Psoas muscle (tissue), 8 donors: ENCODE measurements around the gene CTSD. TPM values are rescaled to one million over a fixed set of nuclear protein-coding genes. Genes with fewer than 3 reads are reported as not detected.

Source experiments
- ATAC-seq, 4 donors: fragments of 200-7000 bp; cut with Tn5 transposase; one replicate each; pipeline ENCODE4 v1.9.1; 2020; ENCODE audit warnings: moderate library complexity in 3 of 4, mild to moderate bottlenecking in 2 of 4
- DNase-seq, 2 donors: peaks; one replicate each; pipeline ENCODE4 v3.0.0-alpha.2; 2020
- H3K27ac ChIP-seq: fragments of 200-600 bp; one replicate; pipeline ENCODE4 v1.8.0; 2022
- H3K27me3 ChIP-seq, 3 donors: fragments of 200-600 bp in 1 of 3; one replicate each; pipeline versions ENCODE4 v1.6.1 to v1.8.0; 2013 to 2022; ENCODE audit warnings: low read length in 2 of 3, mild to moderate bottlenecking in 2 of 3, moderate library complexity in 1 of 3; ENCODE audit not compliant: insufficient read depth in 3 of 3
- H3K36me3 ChIP-seq, 2 donors: fragments of 200-600 bp in 1 of 2; one replicate each; pipeline versions ENCODE4 v1.6.1 to v1.8.0; 2013 to 2022; ENCODE audit warnings: low read depth in 1 of 2, mild to moderate bottlenecking in 1 of 2, moderate library complexity in 1 of 2; ENCODE audit not compliant: insufficient read depth in 1 of 2
- H3K4me1 ChIP-seq: fragments of 200-600 bp; one replicate; pipeline ENCODE4 v1.8.0; 2022
- H3K4me3 ChIP-seq: fragments of 200-600 bp; one replicate; pipeline ENCODE4 v1.8.0; 2022; ENCODE audit warnings: mild to moderate bottlenecking
- H3K9me3 ChIP-seq: fragments of 200-600 bp; one replicate; pipeline ENCODE4 v1.8.0; 2022
- CTCF ChIP-seq: fragments of 200-600 bp; IDR thresholded peaks from one replicate; pipeline ENCODE4 v1.8.0; 2022; ENCODE audit warnings: antibody characterized with exemption
- WGBS, 3 donors: extraction: QIAGEN DNeasy Blood & Tissue Kit; methylation state at CpG; one replicate each; pipeline versions ENCODE4 v1.1.6 to v1.1.7; 2013; 5-methylcytosine and 5-hydroxymethylcytosine counted together
- intact Hi-C, 2 donors: fragments of 100-400 bp; cut with DNase I; formaldehyde crosslinking; loops; one replicate each; pipeline versions ENCODE4 v1.11.0 to v1.14.2; 2022
- polyA plus RNA-seq, 3 donors: library from polyadenylated mRNA; stranded (reverse); fragments of 200-250 nt; gene quantifications; one replicate each; pipeline ENCODE4 v1.2.3, GENCODE V29; 2013
- total RNA-seq, 4 donors: library from RNA; stranded (reverse); fragmentation: NEBNext Ultra II Directional in 2 of 4; extraction: Animal tissue kit (Norgen Biotek cat#: 25700) in 2 of 4; gene quantifications; one replicate each; pipeline versions ENCODE4 v1.2.1 to v1.2.4, GENCODE V29; 2021 to 2023
- donor health status: healthy with polysubstance abuse.
- donor health status: DM: no; HTN: no; CAD: no; lungs with moderate emphysema.
- donor health status: Bipolar disorder and iron deficiency.
- donor health status: healthy.
- donor health status: DM: yes; HTN: yes; CAD: no.
- donor health status: DM: no; HTN: no; CAD: no.
- donor health status: DM: no; HTN: no; CAD: no.
- donor health status: DM: yes; HTN: yes; CAD: no.

The CTSD gene
- total and polyA plus RNA-seq, 7 donors, result 343 to 1,317 (median 680) TPM

GRCh38 chr11:1717745-1718144 lies 46.0 kb downstream of the CTSD start:
- peak in 1 of 2 donors; percentile 71 for DNase-seq
- Histone ChIP-seq H3K36me3 (no peaks in the 10 kb centered on the region), H3K4me3 (no peak overlapping the region), H3K4me1 (peaks cover 11% of the 10 kb centered on the region), H3K9me3 (no peaks in the 10 kb centered on the region), H3K27me3 (peaks cover 0 to 1% (median 0%) of the 10 kb centered on the region in 3 donors), H3K27ac (no peak overlapping the region)
- intact Hi-C loops, result no loop called here
- ATAC-seq, result peak; percentile 56 to 94 (median 77)
- TF ChIP-seq CTCF, result no peak
- 13 to 37% (median 34%) methylated on average over 8 of the region's 8 CpGs for WGBS, 3 donors

GRCh38 chr11:1714908-1715885 lies 48.5 kb downstream of the CTSD start:
- no peak for ATAC-seq
- H3K9me3 ChIP-seq, result no peaks in the 10 kb centered on the region
- H3K4me3 ChIP-seq, result no peak overlapping the region
- 78 to 85% (median 80%) methylated on average over 24 of the region's 24 CpGs for WGBS, 3 donors
- DNase-seq, result no peak
- no peaks in the 10 kb centered on the region for H3K36me3 ChIP-seq
- H3K4me1 ChIP-seq, result peaks cover 11% of the 10 kb centered on the region
- no peak overlapping the region for H3K27ac ChIP-seq
- no peak for TF ChIP-seq CTCF
- peaks cover 0 to 4% (median 0%) of the 10 kb centered on the region in 3 donors for H3K27me3 ChIP-seq
- intact Hi-C loops, result no loop called here

GRCh38 chr11:1708716-1709115 lies 55.0 kb downstream of the CTSD start:
- Histone ChIP-seq H3K4me1 (no peaks in the 10 kb centered on the region), H3K9me3 (no peaks in the 10 kb centered on the region), H3K27ac (no peak overlapping the region), H3K27me3 (peaks cover 0 to 2% (median 0%) of the 10 kb centered on the region in 3 donors), H3K36me3 (no peaks in the 10 kb centered on the region), H3K4me3 (no peak overlapping the region)
- DNase-seq (no peak), ATAC-seq (no peak)
- WGBS, 3 donors, result 85 to 88% (median 87%) methylated on average over 10 of the region's 10 CpGs
- intact Hi-C loops, result no loop called here
- no peak for TF ChIP-seq CTCF

- Histone ChIP-seq H3K36me3 (no peaks in the 10 kb centered on the region), H3K27me3 (peaks cover 0 to 2% (median 0%) of the 10 kb centered on the region in 3 donors), H3K9me3 (no peaks in the 10 kb centered on the region), H3K27ac (no peak overlapping the region), H3K4me3 (no peak overlapping the region), H3K4me1 (no peaks in the 10 kb centered on the region)
- DNase-seq, result no peak
- 17 to 40% (median 26%) methylated on average over 4 of the region's 4 CpGs for WGBS, 3 donors
- no peak for ATAC-seq
- intact Hi-C loops, result no loop called here
- no peak for TF ChIP-seq CTCF
These were observed 56.0 kb downstream of the CTSD start for GRCh38 chr11:1707751-1708150.
